ENCODE measurements around the gene DDX39B.
"Not testable (repeated sequence)": the region's sequence is repeated elsewhere in the genome, so short reads cannot be mapped to it uniquely, and the experiment has no call there.

The DDX39B gene

DNA sequence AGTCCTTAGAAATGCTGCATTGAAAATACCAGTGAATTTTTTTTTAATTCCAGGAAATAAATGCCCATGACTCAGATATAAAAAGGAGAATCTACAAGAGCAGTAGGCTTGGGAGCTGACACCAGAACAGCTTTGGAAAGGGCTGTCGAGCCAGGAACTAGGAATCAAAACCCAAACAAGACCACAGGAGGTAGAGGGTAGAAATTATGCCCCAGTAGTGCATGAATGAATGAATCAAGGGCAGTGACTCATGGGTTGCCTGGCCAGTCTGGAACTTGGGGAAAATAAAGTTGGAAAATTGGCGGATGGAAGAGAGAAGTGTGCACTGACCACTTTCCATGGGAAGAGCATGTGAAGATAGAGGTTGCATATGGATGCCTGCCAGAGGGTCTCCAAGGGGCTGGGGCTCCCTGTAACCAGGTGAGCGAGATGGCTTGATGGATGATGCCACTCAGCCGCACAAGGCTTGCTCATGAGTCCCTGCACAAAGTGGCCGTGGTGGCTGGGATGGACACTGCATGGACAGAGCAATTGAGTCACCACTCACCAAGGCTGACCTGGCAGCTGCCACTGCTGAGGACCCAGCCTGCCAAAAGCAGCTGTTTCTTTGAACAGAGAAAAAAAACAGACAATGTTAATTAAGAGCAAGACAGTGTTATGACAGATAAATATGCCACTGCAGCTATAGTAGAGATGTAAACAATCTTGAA lies 28.2 kb downstream of the DDX39B start:
- TF ChIP-seq, protein P1, sequence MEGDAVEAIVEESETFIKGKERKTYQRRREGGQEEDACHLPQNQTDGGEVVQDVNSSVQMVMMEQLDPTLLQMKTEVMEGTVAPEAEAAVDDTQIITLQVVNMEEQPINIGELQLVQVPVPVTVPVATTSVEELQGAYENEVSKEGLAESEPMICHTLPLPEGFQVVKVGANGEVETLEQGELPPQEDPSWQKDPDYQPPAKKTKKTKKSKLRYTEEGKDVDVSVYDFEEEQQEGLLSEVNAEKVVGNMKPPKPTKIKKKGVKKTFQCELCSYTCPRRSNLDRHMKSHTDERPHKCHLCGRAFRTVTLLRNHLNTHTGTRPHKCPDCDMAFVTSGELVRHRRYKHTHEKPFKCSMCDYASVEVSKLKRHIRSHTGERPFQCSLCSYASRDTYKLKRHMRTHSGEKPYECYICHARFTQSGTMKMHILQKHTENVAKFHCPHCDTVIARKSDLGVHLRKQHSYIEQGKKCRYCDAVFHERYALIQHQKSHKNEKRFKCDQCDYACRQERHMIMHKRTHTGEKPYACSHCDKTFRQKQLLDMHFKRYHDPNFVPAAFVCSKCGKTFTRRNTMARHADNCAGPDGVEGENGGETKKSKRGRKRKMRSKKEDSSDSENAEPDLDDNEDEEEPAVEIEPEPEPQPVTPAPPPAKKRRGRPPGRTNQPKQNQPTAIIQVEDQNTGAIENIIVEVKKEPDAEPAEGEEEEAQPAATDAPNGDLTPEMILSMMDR (conservative IDR thresholded peaks at IDR 0.05; ENCODE audit: low read depth): no peak
- no peak for DNase-seq (ENCODE audit: low spot score)
- POLR2A ChIA-PET (ENCODE audit: low non-redundant PET): no interaction called here

DNA sequence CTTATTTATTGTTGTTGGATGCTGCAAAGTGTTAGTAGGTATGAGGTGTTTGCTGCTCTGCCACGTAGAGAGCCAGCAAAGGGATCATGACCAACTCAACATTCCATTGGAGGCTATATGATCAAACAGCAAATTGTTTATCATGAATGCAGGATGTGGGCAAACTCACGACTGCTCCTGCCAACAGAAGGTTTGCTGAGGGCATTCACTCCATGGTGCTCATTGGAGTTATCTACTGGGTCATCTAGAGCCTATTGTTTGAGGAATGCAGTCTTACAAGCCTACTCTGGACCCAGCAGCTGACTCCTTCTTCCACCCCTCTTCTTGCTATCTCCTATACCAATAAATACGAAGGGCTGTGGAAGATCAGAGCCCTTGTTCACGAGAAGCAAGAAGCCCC lies 31.8 kb downstream of the DDX39B start:
- no peak for DNase-seq (ENCODE audit: low spot score)
- TF ChIP-seq, protein P1 (conservative IDR thresholded peaks at IDR 0.05; ENCODE audit: low read depth): no peak
- no peak overlapping the region for H3K27ac ChIP-seq
- ChIA-PET CTCF (no interaction called here), POLR2A (ENCODE audit: low non-redundant PET) (no interaction called here)

More for the DNA sequence above, 28.2 kb downstream of the DDX39B start:
- CTCF ChIA-PET: interaction anchor here (0.7 kb wide), 1 partner anchor 23 kb away, joined by 3 read pairs; no protein-coding TSS in a partner anchor
- H3K27ac ChIP-seq: no peak overlapping the region

DNA sequence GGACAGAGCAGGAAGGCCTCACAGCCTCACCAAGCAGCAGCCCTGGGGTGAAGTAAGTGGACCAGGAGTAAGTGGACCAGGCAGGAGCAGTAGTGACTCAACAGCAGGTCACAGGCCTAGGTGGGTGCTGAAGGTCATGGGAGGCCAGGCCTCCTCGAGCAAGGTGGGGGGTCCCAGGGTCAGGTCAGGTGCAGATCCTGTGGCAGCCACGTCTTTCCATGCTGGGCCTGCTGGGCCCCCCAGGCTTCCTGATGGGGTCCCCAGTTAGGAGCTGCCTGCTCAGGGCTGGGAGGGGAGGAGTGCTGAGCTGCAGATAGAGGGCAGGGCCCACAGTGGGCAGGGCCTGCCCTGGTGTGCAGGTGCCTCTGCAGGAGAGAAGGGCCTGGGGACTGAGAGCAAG lies 32.8 kb downstream of the DDX39B start:
- CTCF ChIA-PET; DNase-seq (ENCODE audit: low spot score); POLR2A ChIA-PET (ENCODE audit: low non-redundant PET); H3K27ac ChIP-seq: not testable (repeated sequence)

DNA sequence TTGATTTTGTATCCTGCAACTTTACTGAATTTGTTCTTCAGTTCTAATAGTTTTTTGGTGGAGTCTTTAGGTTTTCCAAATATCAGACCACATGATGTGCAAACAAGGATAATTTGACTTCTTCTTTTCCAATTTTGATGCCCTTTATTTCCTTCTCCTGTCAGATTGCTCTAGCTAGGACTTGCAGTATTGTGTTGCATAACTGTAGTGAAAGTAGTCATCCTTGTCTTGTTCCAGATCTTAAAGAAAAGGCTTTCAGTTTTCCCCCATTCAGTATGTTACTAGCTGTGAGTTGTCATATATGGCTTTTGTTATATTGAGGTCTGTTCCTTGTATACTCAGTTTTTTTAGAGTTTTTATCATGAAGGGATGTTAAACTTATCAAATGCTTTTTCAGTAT lies 39.2 kb downstream of the DDX39B start:
- TF ChIP-seq, protein P1 (conservative IDR thresholded peaks at IDR 0.05; ENCODE audit: low read depth): no peak
- POLR2A ChIA-PET (ENCODE audit: low non-redundant PET): no interaction called here
- CTCF ChIA-PET: interaction anchor here (0.7 kb wide), 1 partner anchor 8 kb away, joined by 3 read pairs; no protein-coding TSS in a partner anchor
- no peak overlapping the region for H3K27ac ChIP-seq
- DNase-seq (ENCODE audit: low spot score): no peak

DNA sequence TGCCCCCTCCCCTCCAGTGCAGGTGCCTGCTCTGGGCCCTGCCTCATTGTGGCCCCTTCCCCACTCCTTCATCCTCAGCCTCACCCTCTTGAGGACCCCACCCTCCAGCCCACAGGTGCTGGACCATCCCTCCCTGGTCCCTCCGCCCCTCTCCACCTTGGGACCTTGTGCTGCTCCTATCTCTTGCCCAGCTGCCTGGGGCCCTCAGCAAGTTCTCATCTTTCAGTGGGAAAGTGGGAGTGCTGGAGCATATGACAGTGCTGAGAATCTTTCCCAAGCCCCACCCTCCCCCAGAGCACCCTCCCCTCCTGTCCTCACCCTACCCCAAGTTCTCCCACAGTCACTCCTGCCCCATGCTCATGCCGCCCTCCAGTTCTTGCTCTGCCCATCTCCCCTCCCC lies 42.2 kb downstream of the DDX39B start:
- DNase-seq (ENCODE audit: low spot score); H3K27ac ChIP-seq; CTCF ChIA-PET; POLR2A ChIA-PET (ENCODE audit: low non-redundant PET): not testable (repeated sequence)

DNA sequence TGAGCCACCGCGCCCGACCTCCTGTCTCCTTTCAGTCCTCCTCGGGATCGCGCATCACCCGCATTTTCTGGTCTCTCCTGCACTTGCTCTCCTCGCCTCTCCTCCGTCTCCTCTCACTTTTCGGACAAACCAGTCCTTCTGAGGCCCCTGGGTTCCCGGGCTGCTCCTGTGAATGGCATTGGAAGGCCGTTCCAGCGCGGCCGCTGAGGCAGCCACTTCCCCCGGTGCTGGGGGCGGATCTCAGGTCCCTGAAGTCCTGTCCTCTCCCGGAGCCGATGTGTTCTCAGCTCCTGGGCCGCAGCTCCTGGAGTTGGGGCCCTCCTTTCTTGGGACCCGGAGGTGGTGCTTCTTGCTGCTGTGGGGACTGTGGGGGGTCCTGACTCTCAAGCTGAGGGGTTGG lies 43.1 kb downstream of the DDX39B start:
- ChIA-PET POLR2A (ENCODE audit: low non-redundant PET) (no interaction called here), CTCF (interaction anchor here (0.6 kb wide), 1 partner anchor 219 kb away, joined by 4 read pairs; no protein-coding TSS in a partner anchor)
- H3K27ac ChIP-seq: no peak overlapping the region
- DNase-seq (ENCODE audit: low spot score): no peak
- TF ChIP-seq, protein P1 (conservative IDR thresholded peaks at IDR 0.05; ENCODE audit: low read depth): no peak

DNA sequence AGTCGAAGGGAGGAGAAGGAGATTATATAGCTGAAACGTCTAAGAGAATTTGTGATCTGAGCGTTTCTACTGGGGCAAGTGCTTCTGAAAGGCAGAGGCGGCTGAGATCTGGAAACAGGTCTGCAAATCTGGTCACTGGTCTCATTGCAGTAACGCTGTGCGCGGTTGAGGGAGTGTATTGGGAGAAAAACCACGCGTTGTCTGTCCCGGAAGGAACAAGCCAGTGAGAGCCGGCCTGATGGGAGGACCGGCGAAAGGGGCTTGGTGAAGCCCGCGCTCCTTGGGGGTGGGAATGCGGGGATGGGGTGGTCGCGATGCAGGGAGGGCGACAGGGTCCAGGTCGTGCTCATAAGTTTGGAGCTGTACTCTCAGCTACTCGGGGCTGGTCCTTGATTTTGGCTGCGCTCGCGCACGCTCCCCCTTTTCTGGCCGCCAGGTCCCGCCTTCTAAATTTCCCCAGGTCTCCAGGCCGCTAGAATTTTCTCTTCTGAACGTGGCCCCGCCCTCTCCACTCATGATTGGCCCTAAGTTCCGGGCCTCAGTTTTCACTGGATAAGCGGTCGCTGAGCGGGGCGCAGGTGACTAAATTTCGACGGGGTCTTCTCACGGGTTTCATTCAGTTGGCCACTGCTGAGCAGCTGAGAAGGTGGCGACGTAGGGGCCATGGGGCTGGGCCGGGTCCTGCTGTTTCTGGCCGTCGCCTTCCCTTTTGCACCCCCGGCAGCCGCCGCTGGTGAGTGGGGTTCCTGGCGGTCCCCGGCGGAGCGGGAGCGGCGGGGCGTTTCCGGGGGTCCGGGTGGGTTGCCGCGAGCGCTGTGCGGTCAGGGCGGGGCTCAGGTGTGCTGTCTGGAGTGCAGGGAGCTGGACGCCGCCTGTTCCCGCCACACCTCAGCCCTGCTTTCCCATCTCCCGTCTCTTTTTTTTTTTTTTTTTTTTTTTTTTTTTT lies 44.0 kb downstream of the DDX39B start, which contains the start of gene MICB:
Gene MICB, plus strand, starts transcription at position 615 of the 946 bp plus-strand sequence. Its CDS starts 49 bp downstream, at position 664.
- H3K27ac ChIP-seq: peak within 1 kb of the TSS; percentile 71
- DNase-seq (ENCODE audit: low spot score): peak; percentile 79
- ChIA-PET CTCF (interaction anchor here (0.5 to 2.2 kb wide), 3 partner anchors 99 to 220 kb away, joined by 4 to 6 read pairs (median 4); no protein-coding TSS in a partner anchor), POLR2A (ENCODE audit: low non-redundant PET) (no interaction called here)
- TF ChIP-seq, protein P1 (conservative IDR thresholded peaks at IDR 0.05; ENCODE audit: low read depth): no peak

DNA sequence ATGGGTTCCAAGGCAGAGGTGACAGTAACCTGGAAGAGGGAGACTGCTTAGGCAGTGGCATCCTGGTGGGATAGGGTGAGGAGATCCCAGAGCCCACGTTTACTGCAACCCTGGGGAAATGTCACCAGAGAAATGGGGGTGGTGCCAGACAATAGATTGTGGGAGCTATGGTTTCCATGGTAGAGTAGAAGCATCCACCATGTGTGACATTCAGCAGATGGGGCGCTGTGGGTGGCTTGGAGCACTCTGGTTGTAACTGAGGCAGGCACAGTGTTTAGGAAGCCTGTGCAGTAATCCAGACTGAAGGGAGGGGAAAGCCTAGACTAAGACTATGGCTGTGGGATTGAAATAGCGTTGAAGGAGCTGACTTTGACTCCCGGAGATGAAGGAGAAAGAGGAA lies 45.0 kb downstream of the DDX39B start:
- POLR2A ChIA-PET (ENCODE audit: low non-redundant PET); DNase-seq (ENCODE audit: low spot score); H3K27ac ChIP-seq: not testable (repeated sequence)
- CTCF ChIA-PET: interaction anchor here (2.2 kb wide), 1 partner anchor 102 kb away, joined by 6 read pairs; no protein-coding TSS in a partner anchor

Data from RWPE1 (cell line).